ENCODE results near the gene NXPH2.

DNA sequence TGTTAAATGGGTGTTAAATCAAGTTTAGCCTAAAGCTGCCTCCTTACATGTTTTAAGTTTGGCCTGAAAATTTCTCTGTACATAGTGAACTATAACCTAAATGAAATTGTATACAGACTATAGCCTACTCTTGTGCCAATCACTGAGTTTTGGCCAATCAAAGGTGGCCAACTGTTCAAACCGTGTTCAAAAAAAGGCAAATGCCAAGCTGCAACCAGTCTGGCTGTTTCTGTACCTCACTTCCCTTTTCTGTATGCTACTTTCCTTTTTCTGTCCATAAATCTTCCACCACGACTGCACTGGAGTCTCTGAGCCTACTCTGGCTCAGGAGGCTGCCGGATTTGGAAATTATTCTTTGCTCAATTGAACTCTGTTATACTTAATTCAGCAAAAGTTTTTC lies 157.6 kb downstream of the NXPH2 start:
- TF ChIP-seq SIN3A (IDR thresholded peaks at IDR 0.05; ENCODE audit: borderline replicate concordance, insufficient read depth, low read length) (no peak), POLR2AphosphoS5 (IDR thresholded peaks at IDR 0.05; ENCODE audit: low read depth, low read length) (no peak), TAF1 (IDR thresholded peaks at IDR 0.05; ENCODE audit: borderline replicate concordance, insufficient read depth, low read length) (no peak)
- TF ChIP-seq, protein P1, sequence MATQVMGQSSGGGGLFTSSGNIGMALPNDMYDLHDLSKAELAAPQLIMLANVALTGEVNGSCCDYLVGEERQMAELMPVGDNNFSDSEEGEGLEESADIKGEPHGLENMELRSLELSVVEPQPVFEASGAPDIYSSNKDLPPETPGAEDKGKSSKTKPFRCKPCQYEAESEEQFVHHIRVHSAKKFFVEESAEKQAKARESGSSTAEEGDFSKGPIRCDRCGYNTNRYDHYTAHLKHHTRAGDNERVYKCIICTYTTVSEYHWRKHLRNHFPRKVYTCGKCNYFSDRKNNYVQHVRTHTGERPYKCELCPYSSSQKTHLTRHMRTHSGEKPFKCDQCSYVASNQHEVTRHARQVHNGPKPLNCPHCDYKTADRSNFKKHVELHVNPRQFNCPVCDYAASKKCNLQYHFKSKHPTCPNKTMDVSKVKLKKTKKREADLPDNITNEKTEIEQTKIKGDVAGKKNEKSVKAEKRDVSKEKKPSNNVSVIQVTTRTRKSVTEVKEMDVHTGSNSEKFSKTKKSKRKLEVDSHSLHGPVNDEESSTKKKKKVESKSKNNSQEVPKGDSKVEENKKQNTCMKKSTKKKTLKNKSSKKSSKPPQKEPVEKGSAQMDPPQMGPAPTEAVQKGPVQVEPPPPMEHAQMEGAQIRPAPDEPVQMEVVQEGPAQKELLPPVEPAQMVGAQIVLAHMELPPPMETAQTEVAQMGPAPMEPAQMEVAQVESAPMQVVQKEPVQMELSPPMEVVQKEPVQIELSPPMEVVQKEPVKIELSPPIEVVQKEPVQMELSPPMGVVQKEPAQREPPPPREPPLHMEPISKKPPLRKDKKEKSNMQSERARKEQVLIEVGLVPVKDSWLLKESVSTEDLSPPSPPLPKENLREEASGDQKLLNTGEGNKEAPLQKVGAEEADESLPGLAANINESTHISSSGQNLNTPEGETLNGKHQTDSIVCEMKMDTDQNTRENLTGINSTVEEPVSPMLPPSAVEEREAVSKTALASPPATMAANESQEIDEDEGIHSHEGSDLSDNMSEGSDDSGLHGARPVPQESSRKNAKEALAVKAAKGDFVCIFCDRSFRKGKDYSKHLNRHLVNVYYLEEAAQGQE (IDR thresholded peaks at IDR 0.05; ENCODE audit: insufficient read depth in 1 of 2, low read depth in 2 of 2, low read length in 2 of 2) = no peak

Measured in PFSK-1 (cell line).